Measurements from ENCODE around the gene ZNF408.
"Not testable (repeated sequence)": the region's sequence is repeated elsewhere in the genome, so short reads cannot be mapped to it uniquely, and the experiment has no call there.

The ZNF408 gene

GRCh38 chr11:46705070-46705688, 4.3 kb downstream of the ZNF408 start:
- Histone ChIP-seq H3K27me3 (ENCODE audit: low read length) (no peaks in the 10 kb centered on the region), H3K79me2 (ENCODE audit: insufficient read depth, low read length) (peaks cover 22% of the 10 kb centered on the region), H3K4me3 (ENCODE audit: insufficient read depth, low read length, poor library complexity, severe bottlenecking) (no peak overlapping the region), H2AFZ (ENCODE audit: low read depth, low read length, severe bottlenecking) (no peak overlapping the region), H3K36me3 (ENCODE audit: low read length) (no peaks in the 10 kb centered on the region), H3K9ac (ENCODE audit: low read length) (no peak overlapping the region), H3K27ac (ENCODE audit: low read depth, low read length) (no peak overlapping the region), H3K4me2 (ENCODE audit: low read depth, low read length, poor library complexity, severe bottlenecking) (no peak overlapping the region), H4K20me1 (ENCODE audit: low read depth, low read length) (no peaks in the 10 kb centered on the region), H3F3A (ENCODE audit: insufficient read depth) (no peaks in the 10 kb centered on the region), H3K9me2 (replicated peaks; ENCODE audit: insufficient read depth, low read length) (no peaks in the 10 kb centered on the region), H3K9me3 (ENCODE audit: insufficient read depth, low read length) (no peaks in the 10 kb centered on the region)
- TF ChIP-seq CTCF (IDR thresholded peaks at IDR 0.05; ENCODE audit: insufficient read depth, low read length, poor library complexity, severe bottlenecking) (no peak), EZH2phosphoT487 (conservative IDR thresholded peaks at IDR 0.05; ENCODE audit: low read length) (no peak)

- H3K79me2 ChIP-seq (ENCODE audit: insufficient read depth, low read length): peaks cover 9% of the 10 kb centered on the region
- no peaks in the 10 kb centered on the region for H3K27me3 ChIP-seq (ENCODE audit: low read length)
- no peaks in the 10 kb centered on the region for H3K9me2 ChIP-seq (replicated peaks; ENCODE audit: insufficient read depth, low read length)
- H3K9ac ChIP-seq (ENCODE audit: low read length): no peak overlapping the region
- no peaks in the 10 kb centered on the region for H3K9me3 ChIP-seq (ENCODE audit: insufficient read depth, low read length)
- H3F3A ChIP-seq (ENCODE audit: insufficient read depth): no peaks in the 10 kb centered on the region
- H3K27ac ChIP-seq (ENCODE audit: low read depth, low read length): no peak overlapping the region
- no peak overlapping the region for H3K4me3 ChIP-seq (ENCODE audit: insufficient read depth, low read length, poor library complexity, severe bottlenecking)
- no peaks in the 10 kb centered on the region for H4K20me1 ChIP-seq (ENCODE audit: low read depth, low read length)
- no peaks in the 10 kb centered on the region for H3K36me3 ChIP-seq (ENCODE audit: low read length)
- no peak overlapping the region for H2AFZ ChIP-seq (ENCODE audit: low read depth, low read length, severe bottlenecking)
- no peak overlapping the region for H3K4me2 ChIP-seq (ENCODE audit: low read depth, low read length, poor library complexity, severe bottlenecking)
- TF ChIP-seq EZH2phosphoT487 (conservative IDR thresholded peaks at IDR 0.05; ENCODE audit: low read length) (no peak), CTCF (IDR thresholded peaks at IDR 0.05; ENCODE audit: insufficient read depth, low read length, poor library complexity, severe bottlenecking) (no peak)
Measured at GRCh38 chr11:46706886-46707285, 6.1 kb downstream of the ZNF408 start.

DNA sequence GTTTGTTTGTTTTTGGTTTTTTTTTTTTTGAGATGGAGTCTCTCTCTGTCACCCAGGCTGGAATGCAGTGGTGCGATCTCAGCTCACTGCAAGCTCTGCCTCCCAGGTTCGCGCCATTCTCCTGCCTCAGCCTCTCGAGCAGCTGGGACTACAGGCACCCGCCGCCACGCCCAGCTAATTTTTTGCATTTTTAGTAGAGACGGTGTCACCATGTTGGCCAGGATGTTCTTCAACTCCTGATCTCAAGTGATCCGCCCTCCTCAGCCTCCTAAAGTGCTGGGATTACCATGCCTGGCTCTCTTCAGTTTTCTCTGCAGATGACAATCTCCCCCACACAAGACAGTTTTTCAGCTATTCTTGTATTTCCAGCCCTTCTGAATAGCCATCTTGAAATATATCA, 8.5 kb downstream of the ZNF408 start:
- H4K20me1 ChIP-seq (ENCODE audit: low read depth, low read length); H3K9me2 ChIP-seq (replicated peaks; ENCODE audit: insufficient read depth, low read length); H3K27me3 ChIP-seq (ENCODE audit: low read length); H3K36me3 ChIP-seq (ENCODE audit: low read length); H3K9ac ChIP-seq (ENCODE audit: low read length); H3F3A ChIP-seq (ENCODE audit: insufficient read depth); H3K9me3 ChIP-seq (ENCODE audit: insufficient read depth, low read length); H3K27ac ChIP-seq (ENCODE audit: low read depth, low read length); H3K79me2 ChIP-seq (ENCODE audit: insufficient read depth, low read length); H3K4me2 ChIP-seq (ENCODE audit: low read depth, low read length, poor library complexity, severe bottlenecking); H2AFZ ChIP-seq (ENCODE audit: low read depth, low read length, severe bottlenecking); H3K4me3 ChIP-seq (ENCODE audit: insufficient read depth, low read length, poor library complexity, severe bottlenecking): not testable (repeated sequence)

DNA sequence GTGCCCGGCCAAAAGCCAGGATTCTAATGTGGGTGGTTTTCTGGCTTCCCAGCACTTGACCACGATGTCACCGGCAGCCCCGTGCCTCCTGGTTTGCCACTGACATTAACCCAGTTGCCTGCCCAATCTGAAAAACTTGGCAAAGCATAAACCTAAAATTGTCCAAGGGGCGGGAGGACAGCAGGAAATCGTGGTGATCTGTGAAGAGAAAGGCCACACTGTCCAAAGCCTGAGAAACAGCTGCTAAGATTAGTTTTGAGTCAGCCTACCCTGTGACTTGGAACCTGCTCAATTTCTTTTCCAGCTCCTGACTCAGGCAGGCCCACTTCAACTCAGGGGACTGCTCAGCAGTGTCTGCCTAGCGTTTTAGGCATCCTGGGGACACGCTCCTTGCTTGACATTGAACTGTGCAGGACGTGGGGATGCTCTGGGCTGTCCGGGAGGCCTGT, 10.0 kb downstream of the ZNF408 start:
- TF ChIP-seq CTCF (IDR thresholded peaks at IDR 0.05; ENCODE audit: insufficient read depth, low read length, poor library complexity, severe bottlenecking) (no peak), EZH2phosphoT487 (conservative IDR thresholded peaks at IDR 0.05; ENCODE audit: low read length) (no peak)
- no peaks in the 10 kb centered on the region for H3K9me2 ChIP-seq (replicated peaks; ENCODE audit: insufficient read depth, low read length)
- H3K36me3 ChIP-seq (ENCODE audit: low read length): no peaks in the 10 kb centered on the region
- no peaks in the 10 kb centered on the region for H3K79me2 ChIP-seq (ENCODE audit: insufficient read depth, low read length)
- H4K20me1 ChIP-seq (ENCODE audit: low read depth, low read length): no peaks in the 10 kb centered on the region
- no peaks in the 10 kb centered on the region for H3K9me3 ChIP-seq (ENCODE audit: insufficient read depth, low read length)
- H3K4me2 ChIP-seq (ENCODE audit: low read depth, low read length, poor library complexity, severe bottlenecking): no peak overlapping the region
- no peaks in the 10 kb centered on the region for H3F3A ChIP-seq (ENCODE audit: insufficient read depth)
- H3K9ac ChIP-seq (ENCODE audit: low read length): no peak overlapping the region
- H2AFZ ChIP-seq (ENCODE audit: low read depth, low read length, severe bottlenecking): no peak overlapping the region
- no peak overlapping the region for H3K27ac ChIP-seq (ENCODE audit: low read depth, low read length)
- no peak overlapping the region for H3K4me3 ChIP-seq (ENCODE audit: insufficient read depth, low read length, poor library complexity, severe bottlenecking)
- no peaks in the 10 kb centered on the region for H3K27me3 ChIP-seq (ENCODE audit: low read length)

Measured in SU-DHL-6 (cell line).